Measurements from ENCODE around the gene POU4F3.

POU4F3 gene

DNA sequence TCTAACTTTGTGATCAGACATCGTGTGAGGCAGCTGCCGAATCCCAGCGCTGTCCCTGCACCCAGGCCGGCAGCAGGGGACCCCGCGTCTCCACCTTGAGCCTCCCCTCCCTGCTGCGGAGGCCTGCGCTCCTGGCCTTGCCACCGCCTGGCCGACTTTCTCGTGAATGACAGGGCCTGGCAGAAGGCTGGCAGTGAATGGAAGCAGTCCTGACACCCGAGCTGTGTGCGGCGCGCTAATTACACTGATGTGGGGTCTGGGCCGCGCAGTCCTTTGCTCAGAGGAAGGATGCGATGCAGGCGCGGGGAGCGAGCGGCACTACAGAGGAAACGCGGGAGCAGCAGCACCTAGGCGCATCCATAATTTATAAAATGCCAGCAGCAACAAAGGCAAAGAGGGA, 40.3 kb downstream of the POU4F3 start:
- no peaks in the 10 kb centered on the region for H3K27me3 ChIP-seq (ENCODE audit: insufficient read depth, low read length)
- H2AFZ ChIP-seq (ENCODE audit: low read depth, low read length) = no peak overlapping the region
- no peak overlapping the region for H3K4me3 ChIP-seq (ENCODE audit: low read length)
- H3K9me3 ChIP-seq (ENCODE audit: low read length) = no peaks in the 10 kb centered on the region
- no peaks in the 10 kb centered on the region for H3K36me3 ChIP-seq (ENCODE audit: insufficient read depth, low read length)
- H3K4me1 ChIP-seq (ENCODE audit: insufficient read depth, low read length) = no peaks in the 10 kb centered on the region

GRCh38 chr5:146380714-146381113, 42.1 kb downstream of the POU4F3 start:
- Histone ChIP-seq H3K9me3 (ENCODE audit: low read length) (no peaks in the 10 kb centered on the region), H3K27me3 (ENCODE audit: insufficient read depth, low read length) (no peaks in the 10 kb centered on the region), H3K4me1 (ENCODE audit: insufficient read depth, low read length) (no peaks in the 10 kb centered on the region), H2AFZ (ENCODE audit: low read depth, low read length) (no peak overlapping the region), H3K4me3 (ENCODE audit: low read length) (no peak overlapping the region), H3K36me3 (ENCODE audit: insufficient read depth, low read length) (no peaks in the 10 kb centered on the region)

DNA sequence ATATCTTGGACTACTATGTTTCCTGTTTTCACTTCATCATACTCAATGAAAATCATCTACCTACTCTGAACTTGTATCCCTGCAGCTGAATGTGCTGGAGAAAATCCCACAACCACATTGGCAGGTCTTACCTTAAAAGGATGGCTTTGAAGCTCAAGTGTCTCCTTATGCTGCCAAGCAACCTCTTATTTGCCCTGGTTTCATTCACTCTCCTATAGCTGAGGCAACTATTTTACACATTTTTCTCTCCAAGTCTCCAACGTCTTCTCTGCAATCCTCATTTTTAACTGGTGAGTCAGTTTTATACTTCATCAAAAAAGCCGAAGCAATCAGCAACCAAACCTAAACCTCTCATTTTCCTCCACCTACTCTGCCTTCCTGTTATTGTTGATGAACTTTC, 49.7 kb downstream of the POU4F3 start:
- H3K36me3 ChIP-seq (ENCODE audit: insufficient read depth, low read length) = no peaks in the 10 kb centered on the region
- no peaks in the 10 kb centered on the region for H3K4me1 ChIP-seq (ENCODE audit: insufficient read depth, low read length)
- H3K9me3 ChIP-seq (ENCODE audit: low read length) = no peaks in the 10 kb centered on the region
- H3K27me3 ChIP-seq (ENCODE audit: insufficient read depth, low read length) = peaks cover 17% of the 10 kb centered on the region
- no peak overlapping the region for H3K4me3 ChIP-seq (ENCODE audit: low read length)
- H2AFZ ChIP-seq (ENCODE audit: low read depth, low read length) = no peak overlapping the region

DNA sequence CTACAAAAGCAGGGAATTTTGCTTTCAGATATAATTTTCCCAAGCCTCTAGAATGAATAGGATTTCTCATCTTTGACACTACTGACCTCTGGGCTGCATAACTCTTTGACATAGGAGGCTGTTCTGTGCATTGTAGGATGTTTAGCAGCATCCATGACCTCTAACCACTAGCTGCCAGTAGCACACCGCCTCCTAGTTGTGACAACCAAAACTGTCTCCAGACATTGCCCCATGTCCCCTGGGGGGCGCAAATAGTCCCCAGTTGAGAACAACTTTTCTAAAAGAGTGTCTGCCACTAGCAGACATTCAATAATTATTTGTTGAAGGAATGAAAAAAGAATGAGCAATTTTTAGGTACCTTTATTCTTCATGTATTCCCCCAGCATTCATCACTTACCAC, 51.8 kb downstream of the POU4F3 start:
- Histone ChIP-seq H3K4me1 (ENCODE audit: insufficient read depth, low read length) (peaks cover 8% of the 10 kb centered on the region), H2AFZ (ENCODE audit: low read depth, low read length) (no peak overlapping the region), H3K27me3 (ENCODE audit: insufficient read depth, low read length) (peaks cover 17% of the 10 kb centered on the region), H3K9me3 (ENCODE audit: low read length) (no peaks in the 10 kb centered on the region), H3K4me3 (ENCODE audit: low read length) (no peak overlapping the region), H3K36me3 (ENCODE audit: insufficient read depth, low read length) (no peaks in the 10 kb centered on the region)

Data from neuron (in vitro differentiated cells).